NT2/D1 (cell line): ENCODE data around the gene SIGLEC1.

Experiments used
- SUZ12 ChIP-seq: IDR thresholded peaks from 2 replicates; pipeline ENCODE4 v1.6.1; 2011; ENCODE audit not compliant: insufficient read length, insufficient read depth; ENCODE audit errors: extremely low read depth
- YY1 ChIP-seq: IDR thresholded peaks from 2 replicates; pipeline ENCODE4 v1.6.1; 2011; ENCODE audit not compliant: insufficient read length, insufficient read depth

GRCh38 chr20:3759884-3760283, 47.5 kb upstream of the SIGLEC1 start:
- no peak for TF ChIP-seq SUZ12
- no peak for TF ChIP-seq YY1
